Urothelium cell line (cell line): ENCODE measurements around the gene RHEB.

Source experiments
- DNase-seq: peaks from one replicate; pipeline ENCODE4 v3.0.0; 2011; ENCODE audit warnings: low spot score, mixed read lengths
- FAIRE-seq: peaks from 2 replicates; lab custom pipeline; 2011; peaks lifted over from hg19 to GRCh38; lab: Jason Lieb, UNC

RHEB gene

DNA sequence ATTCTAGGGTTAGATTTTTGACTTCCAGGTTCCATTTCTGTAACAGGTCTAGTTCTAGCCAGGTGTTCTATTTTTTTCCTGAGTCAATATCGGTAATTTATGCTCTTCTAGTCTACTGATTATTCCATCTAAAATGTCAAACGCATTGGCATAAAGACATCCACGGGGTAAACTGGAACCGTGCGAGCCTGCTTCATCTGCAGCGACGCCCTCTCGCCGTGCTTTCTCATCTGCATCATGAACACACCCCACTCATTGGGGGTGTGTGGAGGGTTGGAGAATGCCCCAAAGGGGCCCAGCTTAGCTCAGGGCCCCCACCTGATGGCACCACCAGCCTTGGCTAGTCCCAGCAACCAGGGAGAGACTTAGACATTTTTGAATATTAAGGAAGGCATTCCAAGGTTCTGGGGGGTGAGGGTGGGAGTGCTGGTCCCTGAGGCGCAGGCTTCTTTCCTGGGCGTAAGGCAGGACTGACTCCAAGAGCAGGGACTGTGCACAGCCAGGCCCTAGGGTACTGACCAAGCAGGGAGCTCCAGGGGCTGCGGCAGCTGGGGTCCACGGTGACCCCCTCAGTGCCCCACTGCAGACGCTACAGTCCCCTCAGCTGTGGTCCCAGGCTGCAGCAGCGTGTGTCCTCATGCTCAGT lies 66.9 kb downstream of the RHEB start:
- DNase-seq (no peak), FAIRE-seq (no peak)

DNA sequence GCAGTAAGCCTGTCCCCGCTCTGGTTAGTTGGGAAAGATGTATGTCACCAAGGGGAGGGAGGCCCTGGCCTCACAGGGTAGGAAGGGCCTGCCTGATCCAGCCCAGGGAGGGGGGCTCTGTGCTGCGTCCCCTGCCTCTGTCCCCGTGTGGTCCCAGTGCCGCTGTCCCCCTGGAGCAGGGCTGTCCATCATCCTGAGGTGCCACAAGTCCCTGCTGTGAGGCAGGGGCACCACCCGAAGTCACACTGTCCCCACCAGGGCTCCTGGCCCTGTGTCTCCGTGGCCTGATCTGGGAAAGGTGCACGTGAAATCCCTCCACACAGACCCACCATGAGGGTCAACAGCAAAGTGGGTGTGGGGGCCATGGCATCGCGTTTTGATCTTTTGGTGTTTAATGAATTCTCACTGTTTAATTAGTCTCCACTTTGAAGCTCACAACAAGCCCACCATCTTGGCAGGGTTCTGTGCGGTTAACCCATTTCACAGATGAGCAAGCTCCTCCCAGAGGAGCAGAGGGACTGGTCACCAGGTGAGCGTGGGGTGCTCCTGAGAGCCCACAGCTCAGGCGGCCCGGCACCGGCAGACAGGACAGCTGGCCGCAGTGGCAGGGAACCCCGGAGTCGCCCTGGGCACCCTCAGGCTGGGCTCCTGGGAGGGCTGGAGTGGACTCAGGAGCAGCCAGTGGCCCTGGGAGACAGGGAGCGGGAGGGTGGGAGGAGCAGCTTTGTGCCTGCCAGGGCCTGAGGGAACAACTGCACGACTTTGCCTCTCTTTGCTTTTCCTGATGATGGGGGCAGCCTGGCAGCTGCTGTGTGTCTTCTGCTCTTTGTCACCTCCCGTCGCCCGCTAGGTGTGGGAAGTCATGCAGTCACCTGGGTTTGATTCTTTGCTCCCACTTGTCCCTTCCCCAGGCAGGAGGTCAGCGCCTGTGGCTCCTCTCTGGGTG lies 67.8 kb downstream of the RHEB start:
- FAIRE-seq = no peak
- no peak for DNase-seq

DNA sequence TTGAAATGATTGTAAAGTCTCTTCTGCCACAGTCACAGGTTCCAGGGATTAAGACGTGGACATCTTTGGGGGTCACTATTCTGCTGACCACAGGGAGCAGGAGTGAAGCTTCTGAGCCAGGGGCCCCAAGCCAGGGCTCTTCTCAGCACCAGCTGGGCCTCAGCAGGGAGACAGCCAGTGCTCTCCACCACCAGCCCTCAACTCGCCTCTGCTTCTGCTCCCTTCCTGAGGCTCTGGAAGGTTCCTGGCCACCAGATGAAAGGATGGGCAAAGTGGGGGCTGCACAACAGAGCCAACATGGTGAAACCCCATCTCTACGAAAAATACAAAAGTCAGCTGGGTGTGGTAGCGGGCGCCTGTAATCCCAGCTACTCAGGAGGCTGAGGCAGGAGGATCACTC lies 68.5 kb downstream of the RHEB start:
- FAIRE-seq (no peak), DNase-seq (no peak)

DNA sequence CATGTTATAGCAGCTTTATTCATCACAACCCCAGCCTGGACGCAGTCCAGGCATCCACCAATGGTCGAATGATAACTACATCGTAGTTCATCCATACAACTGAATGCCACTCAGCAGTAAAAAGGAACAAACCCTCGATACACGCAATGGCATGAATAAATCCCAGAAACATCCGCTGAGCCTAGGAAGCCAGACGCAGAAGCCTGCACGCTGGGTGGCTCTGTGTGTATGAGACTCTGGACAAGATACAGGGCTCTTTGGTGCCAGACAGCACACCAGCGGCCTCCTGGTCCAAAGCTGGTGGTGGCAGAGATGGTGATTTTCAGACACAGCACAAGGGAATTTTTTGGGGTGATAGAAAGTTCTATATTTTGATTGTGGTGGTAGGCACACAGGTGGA lies 69.7 kb downstream of the RHEB start:
- FAIRE-seq = no peak
- DNase-seq = no peak

DNA sequence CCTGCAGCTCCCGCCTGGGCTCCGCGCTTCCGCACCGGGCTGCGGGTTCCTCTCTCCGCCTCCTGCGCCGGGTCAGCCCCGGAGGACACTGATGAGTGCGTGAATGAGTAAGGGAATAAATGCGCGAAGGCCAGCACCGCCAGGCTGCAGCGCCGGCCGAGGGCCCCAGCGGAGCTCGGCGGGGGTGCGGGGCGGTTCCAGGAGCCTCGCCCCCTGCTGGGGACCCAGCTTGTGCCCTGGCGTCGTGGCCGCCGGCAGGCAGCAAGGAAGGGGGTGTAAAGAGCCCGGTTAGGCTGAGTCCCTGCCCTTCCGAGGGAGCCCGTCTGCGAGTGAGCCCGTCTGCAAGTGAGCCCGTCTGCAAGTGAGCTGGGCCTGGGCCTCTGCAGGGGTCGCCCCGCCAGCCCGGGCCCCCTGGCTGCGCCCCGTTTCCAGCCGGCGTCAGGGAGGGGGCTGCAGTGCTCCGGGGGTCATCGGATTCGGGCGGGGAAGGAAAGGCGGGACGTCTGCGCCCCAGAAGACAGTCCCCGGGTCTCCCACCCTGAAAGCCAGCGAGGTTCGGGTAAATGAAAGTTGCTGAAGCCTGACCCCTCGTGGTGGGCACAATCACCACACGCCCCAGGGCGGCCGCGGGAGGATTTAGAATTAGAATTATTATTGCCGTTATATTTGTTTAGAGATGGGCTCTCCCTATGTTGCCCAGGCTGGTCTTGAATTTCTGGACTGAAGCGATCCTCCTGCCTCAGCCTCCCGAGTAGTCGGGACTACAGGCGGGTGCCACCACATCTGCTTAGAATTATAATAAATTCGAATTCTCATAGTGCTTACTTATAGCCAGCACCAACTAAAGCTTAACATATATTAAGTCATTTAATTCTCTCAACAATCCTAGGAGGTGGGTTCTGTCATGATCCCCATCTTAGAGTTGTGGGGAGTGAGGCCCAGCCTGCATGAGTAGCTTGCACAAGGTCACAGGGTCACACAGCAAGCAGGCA lies 71.1 kb downstream of the RHEB start:
- FAIRE-seq = no peak
- DNase-seq = no peak

DNA sequence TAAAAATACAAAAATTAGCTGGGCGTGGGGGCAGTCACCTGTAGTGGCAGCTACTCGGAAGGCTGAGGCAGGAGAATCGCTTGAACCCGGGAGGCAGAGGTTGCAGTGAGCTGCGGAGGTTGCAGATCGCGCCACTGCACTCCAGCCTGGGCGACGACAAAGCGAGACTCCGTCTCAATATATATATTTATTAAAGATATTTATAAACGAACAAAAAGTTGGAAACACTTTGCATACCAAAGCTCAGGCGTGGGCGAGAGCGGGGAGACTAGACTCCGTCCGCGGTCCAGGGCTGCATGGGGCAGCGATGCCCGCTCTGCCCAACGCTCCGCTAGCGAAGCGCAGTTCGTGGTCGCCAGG lies 71.8 kb downstream of the RHEB start:
- no peak for FAIRE-seq
- DNase-seq = no peak

DNA sequence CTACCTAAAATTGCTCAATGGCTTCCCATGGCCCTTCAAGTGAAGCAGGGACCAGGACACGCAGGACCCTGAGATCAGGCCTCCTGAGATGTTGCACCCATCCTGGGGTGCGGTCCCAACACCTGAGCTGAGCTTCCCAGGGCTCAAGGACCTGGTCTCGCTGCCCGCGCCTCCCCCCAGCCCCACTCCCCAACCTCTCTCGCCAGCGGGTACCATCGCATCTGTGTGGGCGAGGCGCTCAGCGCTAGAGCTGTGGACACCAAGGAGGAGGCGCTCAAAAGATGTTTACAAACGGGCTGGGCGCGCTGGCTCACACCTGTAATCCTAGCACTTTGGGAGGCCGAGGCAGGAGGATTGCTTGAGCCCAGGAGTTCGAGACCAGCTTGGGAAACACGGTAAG lies 72.4 kb downstream of the RHEB start:
- no peak for DNase-seq
- FAIRE-seq = no peak

DNA sequence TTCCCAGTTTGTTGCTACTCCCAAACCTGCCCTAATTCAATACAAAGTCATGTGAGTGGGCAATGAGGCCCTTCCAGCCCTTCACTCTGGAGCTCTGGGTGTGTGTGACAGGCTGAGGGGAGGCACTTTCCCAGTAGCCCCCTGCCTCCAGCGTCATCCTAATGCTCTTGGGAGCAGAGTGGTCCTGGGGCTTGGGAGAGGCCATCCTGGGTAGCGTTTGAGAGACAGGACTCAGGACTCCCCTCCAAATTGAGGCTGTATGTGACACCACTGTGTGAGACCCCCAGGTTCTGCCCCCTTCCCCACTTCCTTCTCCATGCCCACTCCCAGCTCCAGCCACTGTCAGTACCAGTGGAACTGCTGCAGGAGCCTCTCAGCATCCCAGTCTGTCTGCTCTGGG lies 73.3 kb downstream of the RHEB start:
- DNase-seq (no peak), FAIRE-seq (no peak)

DNA sequence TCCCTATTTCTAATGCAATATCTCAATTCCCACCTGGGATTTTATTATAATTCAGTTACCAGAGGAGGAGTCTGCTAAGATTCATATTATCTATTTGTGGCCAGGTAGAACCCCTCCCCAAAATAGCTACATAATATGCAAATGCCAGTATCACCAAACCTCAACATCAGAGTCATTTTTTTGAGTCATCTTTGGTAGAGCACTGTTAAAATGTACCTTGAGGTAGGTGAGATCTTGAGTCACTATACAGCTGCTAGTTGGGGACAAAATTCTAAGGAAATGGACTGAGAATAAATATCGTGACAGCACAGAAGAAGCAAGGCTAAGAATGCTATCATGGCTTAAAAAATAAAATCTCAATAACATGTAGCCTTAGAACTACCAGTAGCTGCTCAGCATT lies 75.1 kb downstream of the RHEB start:
- FAIRE-seq (no peak), DNase-seq (no peak)

DNA sequence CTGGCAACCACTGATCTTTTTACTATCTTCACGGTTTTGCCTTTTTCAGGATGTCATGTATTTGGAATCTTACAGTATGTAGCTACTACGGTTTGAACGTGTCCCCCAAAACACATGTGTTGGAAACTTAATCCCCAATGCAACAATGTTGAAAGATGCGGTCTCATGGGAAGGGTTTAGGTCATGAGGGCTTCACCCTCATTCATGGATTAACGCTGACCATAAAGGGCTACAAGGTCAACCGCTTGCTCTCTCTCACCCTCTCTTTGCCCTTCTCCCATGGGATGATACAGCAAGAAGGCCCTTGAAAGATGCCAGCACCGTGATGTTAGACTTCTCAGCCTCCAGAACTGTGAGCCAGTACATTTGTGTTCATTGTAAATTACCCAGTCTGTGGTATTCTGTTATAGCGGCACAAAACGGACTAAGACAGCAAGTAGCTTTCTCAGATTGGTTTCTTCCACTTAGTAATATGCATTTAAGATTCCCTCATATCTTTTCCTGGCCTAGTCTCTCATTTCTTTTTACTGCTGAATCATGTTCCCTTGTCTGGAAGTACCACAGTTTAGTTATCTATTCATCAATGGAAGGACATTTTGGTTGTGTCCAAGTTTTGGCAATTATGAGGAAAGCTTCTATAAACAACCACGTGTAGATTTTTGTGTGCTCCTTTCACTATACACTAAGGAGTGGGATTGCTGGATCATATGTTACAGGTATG lies 76.8 kb downstream of the RHEB start:
- FAIRE-seq = no peak
- DNase-seq = no peak

DNA sequence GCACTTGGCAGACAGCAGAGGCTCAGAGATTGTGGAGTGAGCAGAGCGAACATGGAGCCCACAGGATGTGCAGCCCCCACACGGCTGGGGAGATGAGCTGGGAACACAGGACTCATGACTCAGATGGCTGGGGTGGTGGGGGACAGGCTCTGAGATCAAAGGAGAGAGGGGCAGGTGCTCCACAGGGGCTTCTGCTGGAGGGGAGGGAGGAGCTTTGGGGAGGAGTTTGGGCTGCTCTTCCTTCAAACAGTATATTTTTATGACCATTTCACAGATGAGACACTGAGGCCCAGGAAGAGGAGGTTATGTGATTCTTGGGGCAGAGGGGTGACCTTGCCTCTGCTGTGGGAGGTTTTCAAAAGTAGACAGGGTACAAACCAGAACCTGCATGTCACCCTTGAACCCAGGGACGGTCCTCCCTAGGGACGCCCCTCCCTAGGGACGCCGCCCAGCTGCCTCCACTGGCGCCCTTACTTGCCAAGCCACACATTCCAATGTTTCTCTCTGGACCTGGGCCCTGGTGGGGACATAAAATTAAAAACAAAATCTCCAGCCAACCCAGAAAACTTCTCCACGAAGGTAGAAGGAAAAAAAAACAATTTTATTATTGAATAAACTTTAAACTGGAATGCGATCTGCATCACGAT lies 78.8 kb downstream of the RHEB start:
- DNase-seq = no peak
- no peak for FAIRE-seq

DNA sequence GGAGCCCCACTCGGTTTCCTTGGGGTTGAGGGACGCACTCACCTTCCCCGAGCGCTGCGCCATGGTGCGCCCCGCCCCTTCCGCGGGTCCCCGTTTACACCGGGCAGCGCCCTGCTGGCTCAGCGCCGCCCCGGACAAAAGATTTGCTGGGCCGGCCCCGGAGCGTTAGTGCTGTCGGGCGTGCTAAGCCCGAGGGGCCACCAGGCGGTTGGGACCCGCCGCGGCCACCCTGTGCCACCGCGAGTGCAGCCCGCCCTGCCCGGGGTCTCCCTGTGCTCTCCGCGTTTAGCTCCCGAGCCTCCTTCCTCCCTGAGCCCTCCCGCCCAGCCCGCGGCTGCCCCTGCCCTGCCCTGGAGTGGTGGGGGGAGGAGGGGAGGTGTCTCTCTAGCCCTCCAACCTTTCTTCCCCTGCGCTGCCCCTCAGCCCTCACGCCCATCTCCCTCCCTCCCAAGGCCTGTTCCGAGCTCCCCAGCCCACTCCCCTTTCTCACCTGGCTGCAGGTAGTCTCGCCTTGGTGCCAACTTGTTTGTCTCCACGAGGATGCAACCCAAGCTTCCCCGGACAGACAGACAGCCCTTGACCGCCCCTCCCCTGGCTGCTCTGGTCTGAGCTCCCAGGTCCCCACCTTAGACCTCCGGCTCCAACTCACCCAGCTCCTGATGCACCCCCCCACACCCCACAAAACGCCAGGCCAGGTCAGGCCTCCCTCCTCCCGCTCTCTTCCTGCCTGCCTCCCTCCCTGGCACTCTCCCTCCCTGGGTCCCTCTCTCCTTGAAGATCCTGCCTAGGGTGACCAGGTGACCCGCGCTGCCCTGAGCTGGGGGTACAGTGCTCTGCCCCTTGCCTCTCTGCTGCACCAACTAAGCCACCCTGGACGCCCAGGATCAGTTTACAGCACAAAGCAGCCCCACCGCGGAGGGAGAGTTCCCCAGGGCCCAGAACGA lies 79.6 kb downstream of the RHEB start, which contains the start of gene CRYGN:
Gene CRYGN, minus strand, starts transcription at position 287 of the 944 bp plus-strand sequence. Its CDS starts 224 bp downstream, at position 63.
- DNase-seq = no peak
- FAIRE-seq = no peak

DNA sequence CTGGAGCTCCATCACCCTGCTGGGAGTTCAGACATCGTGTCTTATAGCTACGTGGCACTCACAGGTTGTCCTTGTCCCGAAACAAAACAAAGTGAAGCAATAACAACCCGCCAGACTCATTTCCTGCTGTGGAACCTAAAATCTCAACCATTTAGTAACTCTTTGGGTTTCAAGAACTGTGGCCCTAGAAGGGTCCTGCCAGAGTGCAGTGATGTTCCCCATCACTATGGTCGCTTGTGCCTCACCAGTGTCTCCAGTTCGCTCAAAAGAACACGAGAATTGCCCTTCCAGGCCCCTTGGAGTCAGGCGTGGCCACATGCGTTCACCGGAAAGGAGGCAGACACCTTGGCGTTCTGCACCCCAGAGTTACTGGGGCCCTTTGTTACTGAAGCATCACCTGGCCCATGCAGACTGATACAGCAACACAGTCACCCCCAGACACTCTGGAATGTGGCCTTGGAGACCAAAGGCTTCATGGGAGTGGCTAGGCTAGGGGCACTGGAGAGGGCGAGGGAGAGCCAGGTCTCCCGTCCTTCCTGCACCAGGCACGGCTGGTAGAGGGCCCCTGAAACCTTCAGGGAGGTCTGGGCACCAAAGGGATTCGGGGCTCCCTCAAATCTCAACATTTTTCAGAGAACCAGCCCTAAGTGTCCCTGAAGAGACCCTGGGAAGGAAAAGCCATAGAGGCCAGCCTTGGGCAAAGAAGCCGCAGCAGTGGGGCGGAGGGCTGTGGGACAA lies 80.7 kb downstream of the RHEB start:
- no peak for FAIRE-seq
- no peak for DNase-seq

DNA sequence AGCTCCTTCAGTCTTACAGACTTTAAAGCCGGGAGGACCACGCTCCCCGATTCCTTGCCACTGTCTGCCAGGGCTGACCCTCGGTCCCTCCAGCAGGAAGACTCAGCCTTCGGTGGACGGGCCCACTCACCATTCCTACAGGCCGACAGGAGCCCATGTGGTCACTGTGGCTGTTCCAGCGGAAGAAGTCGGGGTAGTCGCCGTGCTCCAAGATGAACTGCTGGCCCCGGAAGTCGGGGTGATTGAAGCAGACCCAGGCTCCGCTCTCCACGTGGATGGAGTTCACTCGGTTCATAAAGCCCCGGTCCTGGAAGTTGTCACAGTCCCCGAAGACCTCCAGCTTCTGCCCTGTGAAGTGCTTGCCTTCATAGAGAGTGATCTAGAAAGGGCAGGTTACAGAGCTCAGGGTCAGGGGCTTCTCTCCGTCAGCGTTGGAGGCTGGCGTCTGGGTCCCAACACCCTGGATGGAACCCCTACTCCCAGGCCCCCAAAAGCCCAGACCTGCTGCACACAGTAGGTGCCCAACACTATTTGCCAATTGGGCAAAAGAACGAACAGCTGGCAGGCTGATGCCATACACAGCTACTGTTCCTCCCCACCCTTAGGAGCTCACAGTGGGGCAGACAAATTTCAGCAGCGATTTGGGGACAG lies 81.7 kb downstream of the RHEB start:
- FAIRE-seq (no peak), DNase-seq (no peak)

DNA sequence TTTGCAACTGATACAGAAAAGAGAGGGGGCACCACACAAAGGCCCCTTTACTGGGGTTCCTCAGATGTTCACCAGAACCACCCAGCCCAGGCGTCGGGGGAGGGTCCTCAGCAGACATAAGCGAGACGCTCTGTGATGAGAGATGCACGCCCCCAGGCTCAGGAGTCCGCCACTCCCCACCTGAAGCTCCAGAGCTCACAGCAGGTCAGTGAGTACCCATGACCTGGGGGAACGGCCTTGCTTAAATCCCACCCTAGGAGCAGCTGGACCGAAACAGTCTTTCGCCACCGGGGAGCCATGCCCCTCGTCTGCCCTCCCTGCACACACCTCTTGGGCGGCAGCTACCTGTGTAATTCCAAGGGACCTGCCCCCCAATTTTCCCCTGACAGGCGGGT lies 82.5 kb downstream of the RHEB start:
- FAIRE-seq = no peak

DNA sequence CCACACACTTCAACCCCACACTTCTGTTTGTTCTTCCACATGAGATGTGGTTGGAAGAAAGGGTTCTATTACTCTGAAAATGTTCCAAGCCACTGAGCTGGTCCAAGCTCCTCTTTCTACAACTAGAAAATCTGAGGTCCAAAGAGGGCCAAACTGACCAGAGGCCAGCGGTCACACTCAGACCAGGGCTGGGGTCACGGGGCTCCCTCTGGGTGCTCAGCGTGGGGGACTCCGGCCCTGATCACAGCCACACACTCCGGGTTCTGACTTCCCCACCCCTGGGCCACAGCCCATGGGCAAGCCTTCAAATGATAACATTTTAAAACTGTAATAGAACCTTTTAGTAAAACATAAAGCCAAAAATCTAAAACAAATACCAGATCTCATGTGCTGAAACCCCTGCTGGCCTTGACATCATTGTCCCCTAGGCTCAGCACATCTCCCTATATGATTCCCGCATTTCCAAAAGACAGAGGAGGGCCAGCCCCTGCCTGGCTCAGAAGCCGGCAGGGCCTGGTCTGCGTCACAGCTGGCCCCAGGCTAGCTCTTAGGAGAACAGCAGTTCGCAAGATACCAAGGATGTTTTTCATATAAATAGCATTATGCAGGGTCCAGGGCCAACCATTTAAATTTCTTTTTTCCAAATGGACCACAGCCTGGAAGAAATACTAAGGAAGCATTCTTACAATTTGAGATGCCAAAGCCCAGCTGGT lies 83.1 kb downstream of the RHEB start:
- DNase-seq = no peak
- no peak for FAIRE-seq

More for the DNA sequence above, 82.5 kb downstream of the RHEB start:
- no peak for DNase-seq

DNA sequence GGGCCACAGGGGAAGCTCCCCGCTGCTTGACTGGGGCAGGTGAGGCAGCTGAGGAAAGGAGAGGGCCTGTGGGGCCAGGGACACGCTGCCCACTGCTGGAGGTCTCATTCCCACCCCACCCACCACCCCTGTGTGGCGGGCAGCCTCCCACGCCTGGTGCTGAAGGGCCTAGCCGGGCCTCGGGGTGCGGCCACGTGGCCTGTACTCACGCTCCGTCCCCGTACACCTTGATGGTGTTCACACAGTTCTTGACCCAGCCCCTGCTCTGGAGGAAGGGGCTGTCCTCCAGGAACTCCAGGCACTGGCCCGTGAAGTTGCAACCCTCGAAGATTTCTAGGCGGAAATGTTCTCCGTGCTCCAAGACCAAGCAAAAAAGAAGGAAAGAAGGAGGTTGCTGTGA lies 83.7 kb downstream of the RHEB start:
- DNase-seq = no peak
- no peak for FAIRE-seq
